Loucy (cell line): Measurements from ENCODE around the gene CSGALNACT2.
A peak's percentile ranks its signal among the peaks of the same experiment; 100 is the strongest.

Source experiments
- H2AFZ ChIP-seq: fragments of 200-600 bp; sonication (generic); 2 replicates; pipeline ENCODE4 v1.6.0; 2016; ENCODE audit warnings: antibody characterized with exemption, mild to moderate bottlenecking, low read length, moderate library complexity
- H3F3A ChIP-seq: fragments of 200-600 bp; 2 replicates; pipeline ENCODE4 v1.6.0; 2016; ENCODE audit warnings: antibody characterized with exemption, low read depth, mild to moderate bottlenecking
- H3K27me3 ChIP-seq: fragments of 200-600 bp; sonication (generic); 2 replicates; pipeline ENCODE4 v1.6.1; 2014; ENCODE audit warnings: low read length, mild to moderate bottlenecking; ENCODE audit not compliant: insufficient read depth, poor library complexity, severe bottlenecking
- H3K36me3 ChIP-seq: fragments of 200-600 bp; sonication (generic); 2 replicates; pipeline ENCODE4 v1.6.1; 2016; ENCODE audit warnings: low read length; ENCODE audit not compliant: insufficient read depth
- H3K4me1 ChIP-seq: fragments of 200-600 bp; sonication (generic); 2 replicates; pipeline ENCODE4 v1.5.1; 2014; ENCODE audit warnings: low read length, mild to moderate bottlenecking; ENCODE audit not compliant: insufficient read depth, poor library complexity, severe bottlenecking
- H3K4me2 ChIP-seq: fragments of 200-600 bp; sonication (generic); 2 replicates; pipeline ENCODE4 v1.6.0; 2014; ENCODE audit warnings: antibody characterized with exemption, low read length, low read depth, mild to moderate bottlenecking; ENCODE audit not compliant: poor library complexity, severe bottlenecking
- H3K4me3 ChIP-seq: fragments of 200-600 bp; sonication (generic); 2 replicates; pipeline ENCODE4 v1.5.1; 2014; ENCODE audit warnings: low read length, mild to moderate bottlenecking, mixed read lengths; ENCODE audit not compliant: poor library complexity, severe bottlenecking
- H3K79me2 ChIP-seq: fragments of 200-600 bp; sonication (generic); 2 replicates; pipeline ENCODE4 v1.6.1; 2014; ENCODE audit warnings: low read length; ENCODE audit not compliant: insufficient read depth
- H3K9ac ChIP-seq: fragments of 200-600 bp; sonication (generic); 2 replicates; pipeline ENCODE4 v1.6.0; 2014; ENCODE audit warnings: mild to moderate bottlenecking, low read depth, low read length, moderate library complexity; ENCODE audit not compliant: poor library complexity, severe bottlenecking
- H3K9me2 ChIP-seq: fragments of 200-600 bp; sonication (generic); replicated peaks from 2 replicates; pipeline ENCODE4 v1.6.1; 2016; ENCODE audit warnings: low read depth, low read length, mixed read lengths
- H3K9me3 ChIP-seq: fragments of 200-600 bp; sonication (generic); 2 replicates; pipeline ENCODE4 v1.6.1; 2014; ENCODE audit warnings: mild to moderate bottlenecking, antibody characterized with exemption, low read length, low read depth; ENCODE audit not compliant: insufficient read depth
- H4K20me1 ChIP-seq: fragments of 200-600 bp; sonication (generic); 2 replicates; pipeline ENCODE4 v1.6.0; 2014; ENCODE audit warnings: antibody characterized with exemption, low read length, mild to moderate bottlenecking; ENCODE audit not compliant: insufficient read depth, poor library complexity, severe bottlenecking
- EZH2phosphoT487 ChIP-seq: fragments of 200-600 bp; IDR thresholded peaks from 2 replicates; pipeline ENCODE4 v1.6.1; 2018; ENCODE audit warnings: antibody characterized with exemption, mild to moderate bottlenecking, moderate library complexity, borderline replicate concordance
- TF ChIP-seq, protein P1 (sequence below): fragments of 200-600 bp; sonication (generic); conservative IDR thresholded peaks from 2 replicates; pipeline ENCODE4 v1.5.1; 2014; ENCODE audit warnings: mild to moderate bottlenecking, antibody characterized with exemption, low read length

CSGALNACT2 gene

DNA sequence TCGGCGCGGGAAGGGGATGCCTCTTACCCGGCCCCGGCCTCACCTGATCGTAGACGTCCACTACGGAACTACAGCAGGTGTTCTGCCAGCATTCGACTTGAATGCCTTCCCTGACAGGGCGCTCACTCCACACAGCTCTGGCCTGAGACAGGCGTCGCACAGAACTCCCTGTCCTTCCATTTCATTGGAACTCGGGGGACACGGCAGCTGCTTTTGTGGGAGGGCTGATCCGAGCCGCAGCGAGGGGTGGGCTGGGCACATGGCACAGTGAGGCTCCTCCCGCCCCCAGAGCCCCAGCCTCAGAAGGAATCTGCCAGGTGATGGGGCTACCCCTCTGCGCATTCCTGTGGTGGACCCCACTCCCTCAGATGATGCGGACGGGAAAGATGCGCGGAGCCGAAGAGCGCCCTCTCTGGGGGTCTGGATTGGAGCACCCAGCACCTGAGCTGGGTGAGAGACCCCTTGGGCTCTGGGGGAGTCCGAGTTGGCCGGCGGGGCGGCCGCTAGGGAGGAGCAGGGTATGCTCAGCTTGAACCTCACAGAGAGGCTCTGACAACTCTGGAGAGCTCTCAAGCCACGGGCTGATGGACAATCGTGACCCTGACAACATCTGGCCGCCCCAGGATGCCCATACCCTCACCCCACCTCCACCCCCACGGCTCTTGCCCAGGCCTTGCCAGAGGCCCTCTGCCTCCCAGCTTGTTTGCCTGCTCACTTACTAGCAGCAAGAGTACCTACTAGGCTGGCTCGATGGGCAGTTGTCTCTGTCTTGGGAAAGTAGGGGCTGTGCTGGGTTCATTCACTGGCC lies 92.1 kb downstream of the CSGALNACT2 start:
- H2AFZ ChIP-seq, result peak overlapping the region; percentile 26; the same call in 1 of the 2 replicates
- H4K20me1 ChIP-seq, result no peaks in the 10 kb centered on the region
- no peak for TF ChIP-seq EZH2phosphoT487
- TF ChIP-seq, protein P1, sequence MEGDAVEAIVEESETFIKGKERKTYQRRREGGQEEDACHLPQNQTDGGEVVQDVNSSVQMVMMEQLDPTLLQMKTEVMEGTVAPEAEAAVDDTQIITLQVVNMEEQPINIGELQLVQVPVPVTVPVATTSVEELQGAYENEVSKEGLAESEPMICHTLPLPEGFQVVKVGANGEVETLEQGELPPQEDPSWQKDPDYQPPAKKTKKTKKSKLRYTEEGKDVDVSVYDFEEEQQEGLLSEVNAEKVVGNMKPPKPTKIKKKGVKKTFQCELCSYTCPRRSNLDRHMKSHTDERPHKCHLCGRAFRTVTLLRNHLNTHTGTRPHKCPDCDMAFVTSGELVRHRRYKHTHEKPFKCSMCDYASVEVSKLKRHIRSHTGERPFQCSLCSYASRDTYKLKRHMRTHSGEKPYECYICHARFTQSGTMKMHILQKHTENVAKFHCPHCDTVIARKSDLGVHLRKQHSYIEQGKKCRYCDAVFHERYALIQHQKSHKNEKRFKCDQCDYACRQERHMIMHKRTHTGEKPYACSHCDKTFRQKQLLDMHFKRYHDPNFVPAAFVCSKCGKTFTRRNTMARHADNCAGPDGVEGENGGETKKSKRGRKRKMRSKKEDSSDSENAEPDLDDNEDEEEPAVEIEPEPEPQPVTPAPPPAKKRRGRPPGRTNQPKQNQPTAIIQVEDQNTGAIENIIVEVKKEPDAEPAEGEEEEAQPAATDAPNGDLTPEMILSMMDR, result no peak
- no peaks in the 10 kb centered on the region for H3K9me2 ChIP-seq
- no peaks in the 10 kb centered on the region for H3K36me3 ChIP-seq
- no peaks in the 10 kb centered on the region for H3K27me3 ChIP-seq
- no peaks in the 10 kb centered on the region for H3F3A ChIP-seq
- H3K9ac ChIP-seq, result peak overlapping the region; percentile 57
- peak overlapping the region; percentile 69 for H3K4me2 ChIP-seq
- no peaks in the 10 kb centered on the region for H3K79me2 ChIP-seq
- no peak overlapping the region for H3K4me3 ChIP-seq
- peaks cover 22% of the 10 kb centered on the region for H3K4me1 ChIP-seq
- H3K9me3 ChIP-seq, result no peaks in the 10 kb centered on the region

DNA sequence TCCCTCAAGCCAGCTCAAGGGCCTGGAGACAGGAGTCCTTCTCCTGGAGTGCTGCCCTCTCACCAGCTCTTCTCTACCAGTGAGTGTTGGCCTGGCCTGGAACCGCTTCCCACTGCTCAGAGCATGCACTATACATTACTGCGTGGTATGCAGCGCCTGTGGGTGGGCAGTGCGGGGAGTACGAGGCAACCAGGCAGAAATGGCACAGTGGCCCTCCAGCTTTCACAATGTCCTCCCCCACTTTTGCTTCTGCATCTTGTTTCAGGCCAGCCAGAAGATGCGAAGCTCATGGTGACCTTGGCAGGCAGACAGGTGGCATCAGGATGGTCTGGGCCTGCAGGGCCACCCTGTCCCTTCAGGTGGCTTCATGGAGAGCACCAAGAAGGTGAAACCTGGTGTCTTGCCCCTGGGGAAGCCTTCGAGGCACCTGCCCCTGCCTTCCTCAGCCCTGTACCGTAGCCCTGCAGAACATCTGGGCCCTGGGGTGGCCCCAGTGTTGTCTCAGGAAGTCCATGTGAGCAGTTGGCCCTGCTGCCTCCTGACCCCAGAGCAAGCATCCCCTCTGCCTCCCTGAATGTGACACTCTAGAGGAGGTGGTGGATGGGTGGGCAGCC lies 92.8 kb downstream of the CSGALNACT2 start:
- Histone ChIP-seq H3K4me3 (peak overlapping the region; percentile 12), H3K36me3 (no peaks in the 10 kb centered on the region), H3K9me2 (no peaks in the 10 kb centered on the region), H3K79me2 (no peaks in the 10 kb centered on the region), H3F3A (no peaks in the 10 kb centered on the region), H3K9me3 (no peaks in the 10 kb centered on the region), H4K20me1 (no peaks in the 10 kb centered on the region), H3K4me2 (peak overlapping the region; percentile 69), H3K27me3 (no peaks in the 10 kb centered on the region), H2AFZ (peak overlapping the region; percentile 26; the same call in 1 of the 2 replicates), H3K9ac (peak overlapping the region; percentile 57), H3K4me1 (peaks cover 22% of the 10 kb centered on the region)
- TF ChIP-seq EZH2phosphoT487, result no peak
- TF ChIP-seq, protein P1, result no peak

DNA sequence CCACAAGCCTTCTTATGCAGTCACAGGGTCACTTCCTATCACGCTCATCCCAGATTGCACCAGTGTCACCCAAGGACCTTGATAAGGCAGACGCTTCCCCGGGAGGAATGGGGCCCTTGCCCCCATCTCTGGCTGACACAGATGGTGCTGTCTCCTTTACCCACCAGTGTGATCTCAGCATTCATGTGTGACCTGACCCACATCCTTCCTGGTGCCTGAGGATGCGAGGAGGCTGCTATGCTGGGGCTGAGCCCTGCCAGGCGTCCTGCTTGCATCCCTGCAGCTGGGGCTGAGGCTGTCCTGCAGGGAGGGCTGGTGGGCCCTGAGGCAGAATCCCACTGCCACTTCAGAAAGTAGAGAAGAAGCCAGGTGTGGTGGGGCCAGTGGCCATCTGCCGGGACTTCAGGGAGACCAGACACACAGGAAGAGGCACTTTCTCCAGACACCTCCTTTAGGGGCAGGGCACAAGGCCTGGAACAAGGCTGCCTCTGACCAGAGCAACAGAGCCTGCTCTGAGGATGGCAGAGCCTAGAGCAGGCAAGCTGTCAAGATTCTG lies 93.4 kb downstream of the CSGALNACT2 start:
- H3K27me3 ChIP-seq, result no peaks in the 10 kb centered on the region
- H3K4me2 ChIP-seq, result peak overlapping the region; percentile 69

More for the DNA sequence above, 93.4 kb downstream of the CSGALNACT2 start:
- Histone ChIP-seq H3K9me2 (no peaks in the 10 kb centered on the region), H2AFZ (peak overlapping the region; percentile 26; the same call in 1 of the 2 replicates), H3K4me1 (peaks cover 22% of the 10 kb centered on the region), H3K9ac (peak overlapping the region; percentile 57), H3K9me3 (no peaks in the 10 kb centered on the region), H3K36me3 (no peaks in the 10 kb centered on the region), H3K79me2 (no peaks in the 10 kb centered on the region), H3K4me3 (peak overlapping the region; percentile 1), H4K20me1 (no peaks in the 10 kb centered on the region), H3F3A (no peaks in the 10 kb centered on the region)
- no peak for TF ChIP-seq EZH2phosphoT487
- TF ChIP-seq, protein P1, result no peak
